H1 (cell line): ENCODE measurements around the gene RECK. TPM values are rescaled to one million over a fixed set of nuclear protein-coding genes. Genes with fewer than 3 reads are reported as not detected.

Experiments
- CTCF ChIA-PET: fragments of 300-600 bp; sonication (Branson Sonifier 250); formaldehyde crosslinking; loops from one replicate; lab custom pipeline; 2021; ENCODE audit not compliant: partially characterized antibody; lab: Charles Lee
- POLR2A ChIA-PET: fragments of 300-600 bp; sonication (Branson Sonifier 250); formaldehyde crosslinking; loops from one replicate; lab custom pipeline; 2021; ENCODE audit warnings: inconsistent platforms; ENCODE audit not compliant: partially characterized antibody; lab: Charles Lee
- DNase-seq, 2 experiments: peaks; one replicate each; pipeline versions ENCODE4 v3.0.0 to v3.0.0-alpha.2; 2010 to 2022; ENCODE audit warnings: low spot score in 2 of 2, low read depth in 1 of 2, mixed read lengths in 1 of 2
- FAIRE-seq: peaks from 2 replicates; lab custom pipeline; 2011; peaks lifted over from hg19 to GRCh38; lab: Jason Lieb, UNC
- H2AFZ ChIP-seq: 2 replicates; pipeline ENCODE4 v1.8.1; 2012; ENCODE audit warnings: low read length, inconsistent platforms
- H2AK5ac ChIP-seq: 2 replicates; pipeline ENCODE4 v1.6.1; 2013; ENCODE audit warnings: low read depth, low read length
- H2BK120ac ChIP-seq: replicated peaks from 2 replicates; pipeline ENCODE3; 2013; ENCODE audit warnings: low read depth, low read length, inconsistent platforms
- H2BK12ac ChIP-seq: 2 replicates; pipeline ENCODE4 v1.6.1; 2013; ENCODE audit warnings: low read depth, low read length
- H2BK15ac ChIP-seq: 2 replicates; pipeline ENCODE4 v1.6.1; 2013; ENCODE audit warnings: low read length
- H2BK20ac ChIP-seq: 2 replicates; pipeline ENCODE4 v1.6.1; 2013; ENCODE audit warnings: low read length
- H2BK5ac ChIP-seq: 2 replicates; pipeline ENCODE4 v1.6.1; 2013; ENCODE audit warnings: low read depth, low read length
- H3K14ac ChIP-seq: 2 replicates; pipeline ENCODE4 v1.6.1; 2013; ENCODE audit warnings: inconsistent platforms; ENCODE audit not compliant: insufficient read length
- H3K18ac ChIP-seq: 2 replicates; pipeline ENCODE4 v1.6.1; 2013; ENCODE audit warnings: low read length; ENCODE audit errors: extremely low read depth
- H3K23ac ChIP-seq: 2 replicates; pipeline ENCODE4 v1.6.1; 2013; ENCODE audit warnings: inconsistent platforms; ENCODE audit not compliant: insufficient read length
- H3K23me2 ChIP-seq: 2 replicates; pipeline ENCODE4 v1.6.1; 2013; ENCODE audit warnings: low read depth, low read length
- H3K27ac ChIP-seq: 2 replicates; pipeline ENCODE4 v1.6.1; 2011; ENCODE audit warnings: low read depth, low read length, inconsistent platforms
- H3K27me3 ChIP-seq, 4 experiments: replicated peaks in 1 of 4; 1 replicate in 1 of 4; 2 replicates in 3 of 4; pipeline versions ENCODE4 v1.6.1 to v1.8.1; 2011 to 2013; ENCODE audit warnings: low read length in 3 of 4, mild to moderate bottlenecking in 3 of 4, inconsistent platforms in 2 of 4, mixed read lengths in 2 of 4, moderate library complexity in 1 of 4; ENCODE audit not compliant: control insufficient read depth in 3 of 4, insufficient read depth in 3 of 4; ENCODE audit errors: extremely low read depth in 1 of 4
- H3K36me3 ChIP-seq, 4 experiments: 2 replicates each; pipeline versions ENCODE4 v1.6.1 to v1.8.1; 2011 to 2013; ENCODE audit warnings: mild to moderate bottlenecking in 4 of 4, low read length in 3 of 4, moderate library complexity in 2 of 4, control low read depth in 1 of 4, inconsistent platforms in 1 of 4; ENCODE audit not compliant: insufficient read depth in 4 of 4, control insufficient read depth in 2 of 4
- H3K4ac ChIP-seq: replicated peaks from 2 replicates; pipeline ENCODE3; 2013; ENCODE audit warnings: low read length, low read depth, mixed read lengths, inconsistent platforms; ENCODE audit not compliant: insufficient read length
- H3K4me1 ChIP-seq, 4 experiments: replicated peaks in 1 of 4; 1 replicate in 1 of 4; 2 replicates in 3 of 4; pipeline versions ENCODE4 v1.6.1 to v1.8.1; 2011 to 2013; ENCODE audit warnings: low read length in 3 of 4, inconsistent platforms in 2 of 4, mixed read lengths in 1 of 4; ENCODE audit not compliant: insufficient read depth in 4 of 4, control insufficient read depth in 3 of 4
- H3K4me2 ChIP-seq, 2 experiments: 2 replicates each; pipeline versions ENCODE4 v1.6.1 to v1.8.1; 2011 to 2013; ENCODE audit warnings: low read depth in 2 of 2, low read length in 2 of 2, control low read depth in 1 of 2, inconsistent platforms in 1 of 2, mild to moderate bottlenecking in 1 of 2; ENCODE audit not compliant: insufficient read depth in 1 of 2
- H3K4me3 ChIP-seq, 4 experiments: fragments of 200-600, 300-600 bp in 1 of 4; sonication (generic), shearing (Covaris generic), sonication (Bioruptor Twin) in 1 of 4; 2 replicates each; pipeline versions ENCODE4 v1.5.1 to v1.8.1; 2011 to 2016; ENCODE audit warnings: low read length in 4 of 4, low read depth in 3 of 4, control low read depth in 2 of 4, inconsistent platforms in 2 of 4, mild to moderate bottlenecking in 2 of 4, mixed read lengths in 1 of 4, moderate library complexity in 1 of 4; ENCODE audit not compliant: insufficient read depth in 2 of 4; ENCODE audit errors: extremely low read depth in 1 of 4
- H3K56ac ChIP-seq: replicated peaks from 2 replicates; pipeline ENCODE3; 2013; ENCODE audit warnings: low read depth, mild to moderate bottlenecking, mixed read lengths, low read length, inconsistent platforms; ENCODE audit not compliant: insufficient read length
- H3K79me1 ChIP-seq: 2 replicates; pipeline ENCODE4 v1.6.1; 2013; ENCODE audit warnings: low read depth, low read length, control low read depth
- H3K79me2 ChIP-seq, 2 experiments: 2 replicates each; pipeline versions ENCODE4 v1.6.1 to v1.8.1; 2012 to 2013; ENCODE audit warnings: low read length in 2 of 2, mild to moderate bottlenecking in 2 of 2, inconsistent platforms in 1 of 2; ENCODE audit not compliant: insufficient read depth in 2 of 2, control insufficient read depth in 1 of 2
- H3K9ac ChIP-seq, 4 experiments: replicated peaks in 1 of 4; 1 replicate in 1 of 4; 2 replicates in 3 of 4; pipeline versions ENCODE4 v1.6.1 to v1.8.1; 2011 to 2013; ENCODE audit warnings: low read depth in 3 of 4, low read length in 3 of 4, control low read depth in 2 of 4, mild to moderate bottlenecking in 2 of 4, moderate library complexity in 2 of 4, inconsistent platforms in 1 of 4; ENCODE audit errors: extremely low read depth in 1 of 4
- H3K9me3 ChIP-seq, 2 experiments: 2 replicates each; pipeline versions ENCODE4 v1.6.1 to v1.8.1; 2012 to 2013; ENCODE audit warnings: mild to moderate bottlenecking in 2 of 2, moderate library complexity in 2 of 2, control low read depth in 1 of 2, inconsistent platforms in 1 of 2, low read depth in 1 of 2, low read length in 1 of 2, mixed read lengths in 1 of 2; ENCODE audit not compliant: insufficient read depth in 2 of 2
- H4K20me1 ChIP-seq, 2 experiments: replicated peaks in 1 of 2; 2 replicates each; pipeline versions ENCODE3 to v1.8.1; 2011 to 2013; ENCODE audit warnings: inconsistent platforms in 2 of 2, low read length in 2 of 2, mild to moderate bottlenecking in 1 of 2; ENCODE audit not compliant: insufficient read depth in 2 of 2, control insufficient read depth in 1 of 2
- H4K5ac ChIP-seq: 2 replicates; pipeline ENCODE4 v1.6.1; 2013; ENCODE audit warnings: low read length, low read depth, mixed read lengths, inconsistent platforms; ENCODE audit not compliant: insufficient read length
- H4K8ac ChIP-seq: 2 replicates; pipeline ENCODE4 v1.8.0; 2013; ENCODE audit warnings: mild to moderate bottlenecking, moderate library complexity, low read length, inconsistent platforms; ENCODE audit not compliant: insufficient read depth; ENCODE audit errors: extremely low read depth
- H4K91ac ChIP-seq: replicated peaks from 2 replicates; pipeline ENCODE3; 2013; ENCODE audit warnings: low read length, mixed read lengths, inconsistent platforms; ENCODE audit not compliant: insufficient read length
- CBX8 ChIP-seq: fragments of 300-800, 300-1000 bp; sonication (generic); IDR thresholded peaks from 2 replicates; pipeline ENCODE4 v1.7.1; 2016; ENCODE audit warnings: low read depth, low read length, borderline replicate concordance
- CEBPB ChIP-seq: IDR thresholded peaks from 2 replicates; pipeline ENCODE4 v1.6.1; 2012; ENCODE audit warnings: low read depth, low read length
- JUN ChIP-seq: IDR thresholded peaks from 2 replicates; pipeline ENCODE4 v1.6.1; 2011; ENCODE audit warnings: low read depth, mild to moderate bottlenecking, improper control_type of control experiment, low read length
- KDM1A ChIP-seq: fragments of 200-600, 300-600 bp; sonication (generic); IDR thresholded peaks from 2 replicates; pipeline ENCODE4 v1.7.1; 2016; ENCODE audit warnings: mild to moderate bottlenecking, low read length, borderline replicate concordance
- NANOG ChIP-seq: IDR thresholded peaks from 2 replicates; pipeline ENCODE4 v1.6.1; 2011; ENCODE audit warnings: low read length, low read depth, mild to moderate bottlenecking, inconsistent platforms; ENCODE audit not compliant: insufficient read depth, poor library complexity, severe bottlenecking
- RNF2 ChIP-seq: fragments of 200-900, 300-1000 bp; sonication (generic); IDR thresholded peaks from 2 replicates; pipeline ENCODE4 v1.7.1; 2016; ENCODE audit warnings: borderline replicate concordance, low read depth, mild to moderate bottlenecking, antibody characterized with exemption, low read length; ENCODE audit not compliant: poor library complexity, severe bottlenecking; ENCODE audit errors: missing control alignments
- RXRA ChIP-seq: IDR thresholded peaks from 2 replicates; pipeline ENCODE4 v1.6.1; 2011; ENCODE audit warnings: low read depth, mild to moderate bottlenecking, low read length, moderate library complexity; ENCODE audit not compliant: insufficient read depth
- TAF1 ChIP-seq: IDR thresholded peaks from 2 replicates; pipeline ENCODE4 v1.6.1; 2011; ENCODE audit warnings: mild to moderate bottlenecking, low read depth, low read length
- WGBS, 2 experiments: shearing (Covaris generic) in 1 of 2; methylation state at CpG; one replicate each; pipeline versions ENCODE4 v1.1.6 to v1.1.7; 2013 to 2015; ENCODE audit warnings: low lambda C conversion rate in 2 of 2, mixed read lengths in 2 of 2, inconsistent platforms in 1 of 2, low coverage in 1 of 2, missing lambda C conversion rate in 1 of 2; ENCODE audit not compliant: insufficient replicate concordance in 2 of 2, insufficient coverage in 1 of 2, insufficient read length in 1 of 2; ENCODE audit errors: extremely low coverage in 1 of 2, missing lambda C conversion rate in 1 of 2; 5-methylcytosine and 5-hydroxymethylcytosine counted together
- polyA plus RNA-seq, 7 experiments: library from polyadenylated mRNA; depleted of rRNA in 3 of 7; stranded (reverse) in 5 of 7; unstranded in 2 of 7; fragments of >200 nt in 5 of 7; fragments of 200-250 nt in 2 of 7; gene quantifications; 1 replicate in 5 of 7; 2 replicates in 1 of 7; 4 replicates in 1 of 7; pipeline versions ENCODE4 v1.2.1 to v1.2.3, GENCODE V29; 2011 to 2013; ENCODE audit warnings: missing spikeins in 2 of 7, mixed read lengths in 2 of 7
- total RNA-seq: library from RNA; stranded (reverse); fragmentation: NEBNext Ultra II Directional; extraction: Animal tissue kit (Norgen Biotek cat#: 25700); gene quantifications from 2 replicates; pipeline ENCODE4 v1.2.1, GENCODE V29; 2021

RECK gene
- total and polyA plus RNA-seq, 2 of the 8 experiments (the other 6 are each of a cell fraction or from before 2014, with no cell fraction given), result 5.4 to 9.8 TPM

GRCh38 chr9:36165826-36166167 lies 129.1 kb downstream of the RECK start:
- Histone ChIP-seq H2AFZ (no peak overlapping the region), H3K27ac (no peak overlapping the region), H3K56ac (no peak overlapping the region), H3K79me1 (no peaks in the 10 kb centered on the region), H3K27me3 (no peaks in the 10 kb centered on the region), H2BK15ac (no peak overlapping the region), H3K36me3 (no peaks in the 10 kb centered on the region), H4K5ac (no peak overlapping the region), H3K4me2 (peak overlapping the region in 1 of 2 experiments; percentile 23; a peak in 1 of 4 replicates), H2BK120ac (no peak overlapping the region), H3K4me3 (no peak overlapping the region), H2BK12ac (0 out of 2 replicates have a peak overlapping the region, but pooled peaks have one; percentile 75), H4K8ac (no peak overlapping the region), H3K4me1 (peaks cover 11 to 25% (median 17%) of the 10 kb centered on the region in 4 experiments), H3K4ac (no peak overlapping the region), H3K18ac (peak overlapping the region; percentile 60; the same call in 1 of the 2 replicates), H3K14ac (no peak overlapping the region), H3K9ac (no peak overlapping the region), H3K9me3 (no peaks in the 10 kb centered on the region), H2BK20ac (no peak overlapping the region), H2BK5ac (no peak overlapping the region), H3K79me2 (no peaks in the 10 kb centered on the region), H3K23ac (no peak overlapping the region), H2AK5ac (no peak overlapping the region), H3K23me2 (peaks cover 2% of the 10 kb centered on the region; the same call in 1 of the 2 replicates), H4K20me1 (no peaks in the 10 kb centered on the region), H4K91ac (no peak overlapping the region)
- no peak for FAIRE-seq
- WGBS, 2 experiments, result 80% methylated on average over 11 of the region's 12 CpGs; no CpG with 5 or more reads in 1 of the 2 experiments
- CTCF ChIA-PET, result interaction anchor here (0.6 to 10.2 kb wide), 20 partner anchors 10 to 1129 kb away, joined by 3 to 153 read pairs (median 6); partner anchors contain the start of genes CLTA and GLIPR2
- POLR2A ChIA-PET, result interaction anchor here (1.8 to 4.4 kb wide), 3 partner anchors 23 to 61 kb away, joined by 4 to 25 read pairs (median 19); partner anchors contain the start of gene CLTA
- no peak for DNase-seq
- no peak for TF ChIP-seq TAF1
- TF ChIP-seq RNF2, result no peak
- TF ChIP-seq CBX8, result no peak
- TF ChIP-seq CEBPB, result no peak
- TF ChIP-seq RXRA, result no peak
- no peak for TF ChIP-seq KDM1A
- no peak for TF ChIP-seq NANOG
- no peak for TF ChIP-seq JUN
